HEK293 (cell line): ENCODE measurements around the gene CSPG4.
"Not testable (repeated sequence)": the region's sequence is repeated elsewhere in the genome, so short reads cannot be mapped to it uniquely, and the experiment has no call there.

Source experiments
- CTCF ChIA-PET: fragments of 350-600 bp; formaldehyde crosslinking; extraction: SDS; loops from one replicate; lab custom pipeline; 2021; ENCODE audit warnings: antibody characterized with exemption; lab: Yijun Ruan, JAX
- POLR2A ChIA-PET: fragments of 300-600 bp; formaldehyde crosslinking; extraction: SDS; loops from one replicate; lab custom pipeline; 2020; ENCODE audit warnings: antibody characterized with exemption, inconsistent platforms; lab: Yijun Ruan, JAX
- H3K27ac ChIP-seq: fragments of 200-500 bp; sonication (Bioruptor generic); 2 replicates; pipeline ENCODE4 v1.5.1; 2014; ENCODE audit warnings: low read depth, low read length, control low read depth, inconsistent platforms; ENCODE audit errors: extremely low read depth
- H3K36me3 ChIP-seq, 2 experiments: fragments of 200-500 bp in 1 of 2; sonication (Bioruptor generic) in 1 of 2; 1 replicate in 1 of 2; 2 replicates in 1 of 2; pipeline ENCODE4 v1.5.1; 2014 to 2017; ENCODE audit warnings: inconsistent platforms in 2 of 2, low read length in 2 of 2; ENCODE audit not compliant: control insufficient read depth in 2 of 2, insufficient read depth in 1 of 2
- H3K4me1 ChIP-seq: fragments of 200-500 bp; sonication (Bioruptor generic); 2 replicates; pipeline ENCODE4 v1.5.1; 2014; ENCODE audit warnings: mild to moderate bottlenecking, low read length, inconsistent platforms; ENCODE audit not compliant: control insufficient read depth, insufficient read depth
- H3K4me3 ChIP-seq: 2 replicates; pipeline ENCODE4 v1.5.1; 2011; ENCODE audit warnings: low read depth, mild to moderate bottlenecking, control low read depth, low read length, moderate library complexity
- H3K9me3 ChIP-seq: fragments of 200-500 bp; sonication (Bioruptor generic); 2 replicates; pipeline ENCODE4 v1.5.1; 2014; ENCODE audit warnings: low read depth, low read length, inconsistent platforms; ENCODE audit not compliant: control insufficient read depth, insufficient read depth
- EGR2 ChIP-seq: fragments of 450-650 bp; formaldehyde crosslinking; IDR thresholded peaks from 2 replicates; pipeline ENCODE4 v1.5.1; 2016; ENCODE audit warnings: low read depth, missing biosample characterization, missing genetic modification characterization
- IKZF3 ChIP-seq: fragments of 450-650 bp; IDR thresholded peaks from 2 replicates; pipeline ENCODE4 v1.5.0; 2018; ENCODE audit warnings: missing biosample characterization, mild to moderate bottlenecking, missing genetic modification characterization, moderate library complexity
- ZFHX2 ChIP-seq: fragments of 450-650 bp; formaldehyde crosslinking; conservative IDR thresholded peaks from 2 replicates; pipeline ENCODE4 v1.5.1; 2016; ENCODE audit warnings: missing biosample characterization, missing genetic modification characterization
- ZNF211 ChIP-seq: fragments of 450-650 bp; formaldehyde crosslinking; IDR thresholded peaks from 2 replicates; pipeline ENCODE4 v1.5.1; 2016; ENCODE audit warnings: low read depth, missing biosample characterization, missing genetic modification characterization
- ZNF266 ChIP-seq: fragments of 450-650 bp; formaldehyde crosslinking; IDR thresholded peaks from 2 replicates; pipeline ENCODE4 v1.5.1; 2016; ENCODE audit warnings: missing biosample characterization, missing genetic modification characterization, low read depth
- ZNF274 ChIP-seq, 2 experiments: fragments of 200-500 bp in 1 of 2; fragments of 450-650 bp in 1 of 2; sonication (Bioruptor generic) in 1 of 2; formaldehyde crosslinking in 1 of 2; IDR thresholded peaks; 2 replicates each; pipeline versions ENCODE4 v1.5.1 to v1.6.1; 2014 to 2016; ENCODE audit warnings: borderline replicate concordance in 1 of 2, inconsistent platforms in 1 of 2, low read length in 1 of 2, missing biosample characterization in 1 of 2, missing genetic modification characterization in 1 of 2
- ZNF280C ChIP-seq: fragments of 450-650 bp; formaldehyde crosslinking; IDR thresholded peaks from 2 replicates; pipeline ENCODE4 v1.5.1; 2016; ENCODE audit warnings: missing biosample characterization, missing genetic modification characterization
- ZNF449 ChIP-seq: fragments of 450-650 bp; formaldehyde crosslinking; IDR thresholded peaks from 2 replicates; pipeline ENCODE4 v1.5.1; 2017; ENCODE audit warnings: missing biosample characterization, mild to moderate bottlenecking, missing genetic modification characterization, moderate library complexity
- ZNF518A ChIP-seq: fragments of 450-650 bp; formaldehyde crosslinking; conservative IDR thresholded peaks from 2 replicates; pipeline ENCODE4 v1.5.1; 2016; ENCODE audit warnings: low read depth, missing biosample characterization, missing genetic modification characterization
- ZNF521 ChIP-seq: fragments of 450-650 bp; formaldehyde crosslinking; IDR thresholded peaks from 2 replicates; pipeline ENCODE4 v1.5.1; 2017; ENCODE audit warnings: missing biosample characterization, mild to moderate bottlenecking, missing genetic modification characterization
- ZNF544 ChIP-seq: fragments of 450-650 bp; formaldehyde crosslinking; IDR thresholded peaks from 2 replicates; pipeline ENCODE4 v1.5.0; 2017; ENCODE audit warnings: missing biosample characterization, missing genetic modification characterization
- ZNF585B ChIP-seq: fragments of 450-650 bp; formaldehyde crosslinking; IDR thresholded peaks from 2 replicates; pipeline ENCODE4 v1.5.1; 2016; ENCODE audit warnings: missing biosample characterization, missing genetic modification characterization
- ZXDB ChIP-seq: fragments of 450-650 bp; formaldehyde crosslinking; IDR thresholded peaks from 2 replicates; pipeline ENCODE4 v1.5.1; 2016; ENCODE audit warnings: missing biosample characterization, missing genetic modification characterization

Gene CSPG4

DNA sequence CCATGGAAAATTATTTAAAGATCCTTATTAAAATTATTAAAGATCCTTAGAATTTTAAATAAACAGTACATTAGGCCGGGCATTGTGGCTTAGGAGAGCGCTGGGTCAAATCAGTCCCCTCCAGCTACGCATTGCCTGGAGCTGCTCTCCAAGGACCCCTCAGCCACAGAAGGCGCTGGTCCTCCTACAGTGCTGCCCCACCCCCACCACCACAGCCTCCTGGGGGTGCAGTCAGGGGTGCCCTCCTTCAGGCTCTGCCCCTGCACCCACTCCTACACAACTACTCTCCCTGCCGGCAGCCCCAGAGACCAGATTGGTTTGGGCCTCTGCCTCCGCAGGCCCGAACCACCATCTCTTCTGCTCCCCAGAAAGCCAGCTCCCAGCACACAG lies 47.5 kb upstream of the CSPG4 start:
- H3K27ac ChIP-seq, CTCF ChIA-PET: not testable (repeated sequence)

DNA sequence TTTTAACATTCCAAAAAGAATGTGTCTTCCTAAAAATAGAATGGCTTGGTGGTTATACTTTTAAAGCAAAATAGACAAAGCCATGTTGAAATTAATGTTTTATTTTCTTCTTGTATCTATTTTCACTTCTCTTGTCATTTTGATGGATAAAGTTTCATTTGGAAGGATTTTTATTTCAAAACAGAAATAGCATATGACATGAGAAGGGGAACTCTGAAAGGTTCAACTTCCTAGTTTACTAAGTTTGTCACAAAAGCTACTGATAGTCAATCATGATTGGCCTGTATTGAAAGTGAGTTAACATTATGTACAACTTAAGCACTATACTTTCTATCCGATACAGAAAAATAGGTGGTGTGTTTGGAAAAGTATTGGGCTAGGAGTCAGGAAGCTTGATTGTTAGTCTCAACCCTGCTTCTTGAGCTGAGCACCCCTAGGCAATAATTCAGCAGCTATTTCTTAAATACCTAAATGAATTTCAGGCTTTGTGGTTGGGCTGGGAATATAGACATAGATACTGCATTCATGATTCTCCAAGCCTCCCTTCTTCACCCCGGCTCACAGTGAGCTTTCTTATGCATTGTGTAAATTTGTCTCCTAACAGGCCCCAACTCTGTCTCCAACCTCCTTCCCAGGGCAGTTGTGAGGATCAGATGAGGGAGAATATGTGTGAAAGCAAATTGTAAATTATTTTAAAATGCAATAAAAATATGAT lies 46.9 kb upstream of the CSPG4 start:
- H3K9me3 ChIP-seq = no peaks in the 10 kb centered on the region
- peaks cover 2% of the 10 kb centered on the region; the same call in 1 of the 2 replicates for H3K4me1 ChIP-seq
- H3K27ac ChIP-seq = no peak overlapping the region
- no peak for TF ChIP-seq ZNF280C (tag by site-specific recombination)
- no peak for TF ChIP-seq ZNF585B
- TF ChIP-seq ZNF449 = no peak
- TF ChIP-seq ZXDB (tag by site-specific recombination) = no peak
- no peak for TF ChIP-seq ZNF544 (tag by site-specific recombination)
- no peak for TF ChIP-seq ZNF211 (tag by site-specific recombination)
- no peak for TF ChIP-seq IKZF3 (tag by site-specific recombination)
- TF ChIP-seq ZNF518A (tag by site-specific recombination) = no peak
- no peak for TF ChIP-seq ZNF521 (tag by site-specific recombination)
- TF ChIP-seq ZNF266 (tag by site-specific recombination) = no peak
- TF ChIP-seq ZNF274 (IDR thresholded peaks at IDR 0.05; ENCODE audit: low read length) = no peak
- TF ChIP-seq ZNF274 (tag by site-specific recombination; IDR thresholded peaks at IDR 0.05; ENCODE audit: borderline replicate concordance) = no peak
- CTCF ChIA-PET = interaction anchor here (0.6 to 1.2 kb wide), 3 partner anchors 27 to 363 kb away, joined by 3 to 4 read pairs (median 3); no protein-coding TSS in a partner anchor
- no peak overlapping the region for H3K4me3 ChIP-seq
- POLR2A ChIA-PET = interaction anchor here (0.7 to 1.1 kb wide), 3 partner anchors 21 to 126 kb away, joined by 3 to 6 read pairs (median 3); no protein-coding TSS in a partner anchor
- H3K36me3 ChIP-seq = no peaks in the 10 kb centered on the region

More for the DNA sequence above, 47.5 kb upstream of the CSPG4 start:
- not testable (repeated sequence) for H3K9me3 ChIP-seq, H3K4me3 ChIP-seq, H3K4me1 ChIP-seq, H3K36me3 ChIP-seq
- TF ChIP-seq EGR2 (tag by site-specific recombination) (peak; percentile 40; the same call in 1 of the 2 replicates), ZFHX2 (tag by site-specific recombination) (0 out of 2 replicates have a peak, but pooled peaks have one; percentile 36)
- POLR2A ChIA-PET = interaction anchor here (0.8 to 1.1 kb wide), 2 partner anchors 22 to 127 kb away, joined by 3 to 6 read pairs; no protein-coding TSS in a partner anchor
